ENCODE measurements around the gene CFAP206. TPM values are rescaled to one million over a fixed set of nuclear protein-coding genes. Genes with fewer than 3 reads are reported as not detected.

The CFAP206 gene
- total RNA-seq, 1 experiment from 2014 or later = 0.45 TPM

DNA sequence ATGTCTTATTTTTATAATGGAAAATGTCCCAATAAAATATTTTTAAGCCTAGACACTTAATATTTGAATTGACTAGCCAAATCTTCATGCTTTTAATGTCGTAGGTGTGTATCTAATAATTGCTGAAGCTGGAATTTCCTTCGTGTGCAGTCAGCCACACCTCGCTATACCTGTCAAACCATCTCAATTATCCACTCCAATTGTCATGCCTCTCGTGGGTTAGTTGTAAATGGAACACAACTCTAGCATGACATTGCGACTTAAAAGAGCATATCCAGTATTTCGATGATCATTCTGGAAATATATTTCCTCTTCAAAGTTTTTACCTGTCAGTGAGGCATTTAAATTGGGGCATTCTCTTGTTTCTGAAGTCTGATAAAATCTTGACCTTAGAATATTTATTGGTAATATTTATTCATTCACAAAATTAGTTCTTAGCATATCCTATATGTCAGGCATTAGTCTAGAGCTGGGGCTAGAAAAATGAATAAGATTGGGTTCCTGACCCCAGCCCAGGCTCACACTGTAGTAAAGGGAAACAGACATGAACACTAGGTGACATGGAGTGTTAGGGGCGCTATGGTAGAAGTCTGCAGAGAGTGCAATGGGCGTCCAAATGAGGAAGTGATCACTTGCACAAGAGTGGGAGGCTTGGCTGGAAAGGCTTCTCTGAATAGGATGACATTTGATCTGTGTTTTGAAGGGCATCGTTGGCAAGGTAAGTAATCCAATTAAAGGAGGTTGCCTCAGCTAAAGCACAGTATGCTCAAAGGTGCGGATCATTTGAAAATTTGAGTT is 11.0 kb upstream of the CFAP206 start:
- DNase-seq = no peak

DNA sequence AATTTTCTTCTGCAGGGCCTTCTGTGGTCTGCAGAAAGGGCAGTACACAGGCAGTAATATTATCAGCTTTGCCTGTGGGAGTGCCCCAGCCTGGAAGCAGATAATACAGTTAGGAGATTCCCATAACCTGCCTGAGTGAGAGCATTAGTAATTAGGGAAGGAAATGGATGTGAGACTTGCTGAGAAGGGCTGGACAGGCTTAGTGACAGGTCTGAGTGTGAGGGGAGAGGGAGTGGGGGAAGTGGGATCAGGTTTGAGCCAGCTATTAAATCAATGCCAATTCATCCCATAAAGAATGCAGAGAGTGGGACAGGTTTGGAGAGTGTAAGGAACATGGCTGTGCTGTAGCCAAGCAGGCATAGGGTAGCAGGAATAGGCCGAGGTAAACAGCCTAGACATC is 10.1 kb upstream of the CFAP206 start:
- Histone ChIP-seq H3K9me3 (replicated peaks) (no peaks in the 10 kb centered on the region), H3K4me3 (no peak overlapping the region), H3K27ac (no peak overlapping the region), H3K4me1 (no peaks in the 10 kb centered on the region), H3K27me3 (no peaks in the 10 kb centered on the region), H3K36me3 (no peaks in the 10 kb centered on the region)
- DNase-seq = no peak

More for the DNA sequence above, 11.0 kb upstream of the CFAP206 start:
- H3K27ac ChIP-seq = no peak overlapping the region
- H3K27me3 ChIP-seq = no peaks in the 10 kb centered on the region
- H3K4me3 ChIP-seq = no peak overlapping the region
- H3K36me3 ChIP-seq = no peaks in the 10 kb centered on the region
- H3K9me3 ChIP-seq (replicated peaks) = no peaks in the 10 kb centered on the region
- no peaks in the 10 kb centered on the region for H3K4me1 ChIP-seq

DNA sequence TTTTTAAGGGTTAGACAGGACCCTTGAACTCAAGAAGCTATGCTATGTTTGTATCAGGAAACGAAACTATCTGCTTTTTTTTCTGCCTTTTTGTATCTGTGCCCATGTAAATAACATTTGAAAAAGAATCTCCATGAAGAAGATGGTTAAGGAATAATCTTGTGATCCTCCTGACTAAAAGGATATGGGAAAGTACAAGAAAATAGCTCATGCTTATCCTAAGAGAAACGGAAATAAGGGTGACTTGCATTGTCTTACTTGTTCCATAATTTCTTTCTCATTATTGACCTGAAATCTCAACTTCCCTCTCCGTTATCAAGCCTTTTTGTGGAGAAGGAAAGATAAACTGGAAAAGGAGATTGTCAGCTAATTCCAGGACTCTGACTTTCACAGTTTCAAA is 5.9 kb upstream of the CFAP206 start:
- Histone ChIP-seq H3K4me3 (no peak overlapping the region), H3K4me1 (no peaks in the 10 kb centered on the region), H3K27me3 (no peaks in the 10 kb centered on the region), H3K9me3 (replicated peaks) (no peaks in the 10 kb centered on the region), H3K27ac (no peak overlapping the region), H3K36me3 (no peaks in the 10 kb centered on the region)
- no peak for DNase-seq

DNA sequence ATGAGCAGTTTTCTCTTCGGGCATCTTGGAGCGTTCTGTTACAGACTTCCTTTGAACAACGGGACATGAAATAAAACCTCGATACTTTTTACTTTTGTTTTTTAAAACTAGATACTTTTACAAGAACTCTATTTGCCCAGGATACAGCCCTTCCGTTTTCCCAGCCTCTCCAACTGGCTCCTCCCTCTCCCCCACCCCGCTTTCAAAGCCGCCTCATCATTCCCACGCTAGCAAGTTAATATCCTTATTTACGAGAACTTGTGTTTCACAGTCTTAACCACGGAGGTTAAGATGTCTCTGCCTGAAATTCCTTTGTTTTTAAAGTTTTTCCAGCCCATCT is 241 bp upstream of the CFAP206 start:
- H3K9me3 ChIP-seq (replicated peaks) = no peaks in the 10 kb centered on the region
- H3K27me3 ChIP-seq = no peaks in the 10 kb centered on the region
- no peaks in the 10 kb centered on the region for H3K36me3 ChIP-seq
- no peak for DNase-seq
- no peaks in the 10 kb centered on the region for H3K4me1 ChIP-seq
- H3K27ac ChIP-seq = no peak overlapping the region
- peak overlapping the region; percentile 92 for H3K4me3 ChIP-seq

DNA sequence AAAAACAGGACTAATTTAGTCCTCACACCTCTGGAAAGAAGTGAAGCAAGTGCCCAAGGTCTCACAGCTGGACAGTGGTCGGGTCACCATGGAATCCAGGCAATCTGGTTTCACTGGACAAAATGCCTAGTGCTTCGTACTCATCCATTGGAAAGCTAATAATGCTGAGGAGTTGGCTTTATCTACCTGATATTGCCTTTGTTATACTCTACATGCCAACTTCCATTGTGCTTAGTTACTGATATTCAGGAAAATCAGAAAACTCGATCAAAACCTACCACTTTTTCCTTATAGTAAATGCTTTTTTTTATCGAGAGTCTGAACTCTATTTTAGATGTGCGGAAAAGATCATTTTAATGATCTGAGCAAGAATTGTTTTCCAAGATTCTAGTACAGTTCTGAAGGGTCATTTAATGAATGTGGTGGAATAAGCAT is 966 bp downstream of the CFAP206 start:
- Histone ChIP-seq H3K4me3 (peak overlapping the region; percentile 92), H3K27ac (peak overlapping the region; percentile 33), H3K27me3 (no peaks in the 10 kb centered on the region), H3K9me3 (replicated peaks) (no peaks in the 10 kb centered on the region), H3K4me1 (no peaks in the 10 kb centered on the region), H3K36me3 (no peaks in the 10 kb centered on the region)
- DNase-seq = no peak

DNA sequence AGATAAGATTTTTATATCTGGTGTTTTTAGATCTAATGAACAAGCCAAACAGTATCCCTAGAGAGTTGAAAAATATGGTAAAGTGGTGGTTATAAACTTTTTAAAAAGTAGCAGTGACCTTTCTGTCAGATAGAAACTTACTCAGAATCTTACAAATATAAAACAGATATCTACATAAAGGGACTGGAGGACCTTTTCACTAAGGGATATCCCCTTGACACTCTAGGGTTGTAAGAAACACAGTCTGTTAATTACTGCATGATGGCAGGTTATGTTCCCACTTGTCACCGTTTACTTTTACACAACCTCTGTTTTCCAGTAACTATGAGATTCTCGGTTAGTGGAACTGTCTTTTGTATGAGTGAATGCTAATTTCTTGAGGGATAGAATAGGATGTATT is 11.5 kb downstream of the CFAP206 start:
- no peaks in the 10 kb centered on the region for H3K4me1 ChIP-seq
- no peak overlapping the region for H3K4me3 ChIP-seq
- DNase-seq = no peak
- no peak overlapping the region for H3K27ac ChIP-seq
- H3K36me3 ChIP-seq = no peaks in the 10 kb centered on the region
- no peaks in the 10 kb centered on the region for H3K9me3 ChIP-seq (replicated peaks)
- no peaks in the 10 kb centered on the region for H3K27me3 ChIP-seq

DNA sequence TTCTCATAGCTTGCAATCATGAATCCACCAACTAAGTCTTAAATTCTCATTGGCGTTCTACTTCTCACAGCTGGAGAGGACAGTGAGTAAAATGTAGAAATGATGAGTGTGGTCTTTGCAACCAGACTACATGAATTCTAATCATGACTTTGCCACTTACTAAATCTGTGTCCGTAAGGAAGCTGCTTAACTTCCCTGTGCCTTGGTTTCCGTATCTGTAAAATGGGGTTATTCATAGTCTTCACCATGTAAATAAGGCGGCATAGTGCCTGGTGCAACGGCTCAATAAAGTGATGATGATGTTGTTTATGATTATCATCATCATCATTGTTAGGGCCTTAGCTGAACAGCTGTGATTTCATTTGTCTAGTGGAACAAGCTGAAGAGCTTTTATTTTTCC is 12.6 kb downstream of the CFAP206 start:
- no peaks in the 10 kb centered on the region for H3K36me3 ChIP-seq
- H3K27me3 ChIP-seq = no peaks in the 10 kb centered on the region
- H3K9me3 ChIP-seq (replicated peaks) = no peaks in the 10 kb centered on the region
- H3K4me3 ChIP-seq = no peak overlapping the region
- H3K4me1 ChIP-seq = no peaks in the 10 kb centered on the region
- H3K27ac ChIP-seq = no peak overlapping the region
- DNase-seq = no peak

DNA sequence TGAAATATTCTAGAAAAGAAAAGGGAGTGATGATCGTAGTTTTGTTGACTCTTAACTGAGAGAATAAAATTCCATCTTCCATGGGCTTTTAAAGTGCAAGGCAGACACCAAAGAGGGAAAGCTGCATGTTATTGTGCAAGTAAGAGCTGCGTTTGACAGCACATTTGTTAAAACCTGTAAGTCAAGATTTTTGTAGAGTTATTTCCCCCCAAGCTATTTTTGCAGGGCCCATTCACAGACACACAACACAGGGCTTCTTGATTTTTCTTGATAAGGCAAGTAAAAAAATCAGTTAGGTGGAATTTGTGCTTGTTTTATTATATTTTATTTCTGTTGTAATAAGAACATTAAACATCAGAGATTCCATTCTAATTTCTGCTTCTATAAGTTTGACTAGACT is 13.8 kb downstream of the CFAP206 start:
- no peaks in the 10 kb centered on the region for H3K27me3 ChIP-seq
- no peaks in the 10 kb centered on the region for H3K36me3 ChIP-seq
- H3K4me1 ChIP-seq = no peaks in the 10 kb centered on the region
- no peak overlapping the region for H3K27ac ChIP-seq
- no peaks in the 10 kb centered on the region for H3K9me3 ChIP-seq (replicated peaks)
- DNase-seq = no peak
- no peak overlapping the region for H3K4me3 ChIP-seq

DNA sequence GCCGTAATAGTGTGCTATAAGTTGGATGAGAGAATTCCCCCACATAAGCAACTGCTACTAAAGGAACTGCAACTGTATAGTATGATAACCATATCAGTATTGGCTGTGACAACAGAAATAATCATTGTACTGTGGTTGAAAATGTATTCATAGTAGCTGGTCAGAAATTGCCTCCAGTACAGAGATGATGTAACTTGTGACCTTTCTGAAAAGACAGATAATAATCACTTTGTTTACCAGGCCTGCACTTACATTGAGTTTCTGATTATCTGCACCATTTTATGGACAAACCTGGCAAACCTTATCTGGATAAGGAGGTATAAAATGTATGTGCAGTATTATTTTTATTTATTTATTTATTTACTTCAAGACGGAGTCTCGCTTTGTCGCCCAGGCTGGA is 19.0 kb downstream of the CFAP206 start:
- Histone ChIP-seq H3K4me3 (no peak overlapping the region), H3K9me3 (replicated peaks) (no peaks in the 10 kb centered on the region), H3K27ac (no peak overlapping the region), H3K4me1 (no peaks in the 10 kb centered on the region), H3K27me3 (no peaks in the 10 kb centered on the region), H3K36me3 (no peaks in the 10 kb centered on the region)
- no peak for DNase-seq

DNA sequence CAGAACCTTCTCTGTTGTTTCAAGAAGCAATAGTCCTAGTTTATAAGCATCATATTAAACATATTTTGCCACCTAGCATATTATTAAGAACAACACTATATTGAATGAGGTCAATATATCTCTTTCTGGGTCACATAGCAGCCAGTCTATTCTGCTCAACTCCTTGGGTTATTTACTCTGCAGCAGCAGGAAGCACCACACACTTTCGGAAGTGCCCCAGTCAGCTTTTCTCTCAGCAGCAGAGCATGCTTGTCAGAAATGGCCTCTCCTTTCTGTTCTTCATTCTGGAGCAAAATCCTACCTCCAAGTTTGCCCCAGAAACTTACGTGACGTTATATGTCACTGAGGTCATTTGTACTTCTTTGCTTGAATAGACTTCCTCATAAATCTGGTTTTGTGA is 22.7 kb downstream of the CFAP206 start:
- no peak for DNase-seq
- Histone ChIP-seq H3K27me3 (0 out of 2 replicates have a peak, but pooled peaks cover 4% of the 10 kb centered on the region), H3K4me3 (no peak overlapping the region), H3K36me3 (no peaks in the 10 kb centered on the region), H3K9me3 (replicated peaks) (no peaks in the 10 kb centered on the region), H3K27ac (no peak overlapping the region), H3K4me1 (no peaks in the 10 kb centered on the region)

DNA sequence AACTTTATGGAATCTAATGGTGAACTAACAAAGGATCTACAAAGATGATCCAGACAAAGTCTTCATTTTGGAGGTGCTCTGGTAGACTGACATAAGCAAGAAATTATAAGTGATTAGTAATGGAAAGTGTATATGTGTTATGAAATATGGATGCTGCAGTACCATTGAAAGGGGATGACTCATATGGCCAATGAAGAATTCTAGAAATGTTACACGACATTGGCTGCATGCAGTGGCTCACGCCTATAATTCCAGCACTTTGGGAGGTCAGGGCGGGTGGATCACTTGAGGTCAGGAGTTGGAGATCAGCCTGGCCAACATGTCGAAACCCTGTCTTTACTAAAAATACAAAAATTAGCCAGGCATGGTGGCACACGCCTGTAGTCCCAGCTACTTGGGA is 23.5 kb downstream of the CFAP206 start:
- H3K27me3 ChIP-seq = 0 out of 2 replicates have a peak, but pooled peaks cover 4% of the 10 kb centered on the region
- no peaks in the 10 kb centered on the region for H3K36me3 ChIP-seq
- no peak overlapping the region for H3K4me3 ChIP-seq
- no peak for DNase-seq
- H3K4me1 ChIP-seq = no peaks in the 10 kb centered on the region
- no peaks in the 10 kb centered on the region for H3K9me3 ChIP-seq (replicated peaks)
- H3K27ac ChIP-seq = no peak overlapping the region

DNA sequence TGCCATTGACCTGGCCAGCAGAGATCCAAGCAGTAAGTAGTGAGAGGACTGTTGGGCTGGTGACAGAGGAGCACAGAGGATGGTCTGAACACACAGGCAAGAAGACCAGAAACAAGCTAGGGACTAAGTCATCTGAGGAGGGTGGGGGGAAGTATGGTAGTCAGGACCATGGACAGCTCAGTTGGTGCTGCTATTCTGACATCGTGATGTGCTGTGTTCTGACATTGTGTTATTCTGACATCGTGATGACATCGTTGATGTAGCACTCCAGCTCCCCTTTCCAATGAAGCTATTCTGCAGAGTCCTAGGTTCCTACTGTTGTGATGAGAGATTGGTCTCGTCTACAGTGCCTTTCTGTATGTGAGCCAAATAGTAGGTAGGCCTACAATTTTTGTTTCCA is 28.7 kb downstream of the CFAP206 start:
- H3K36me3 ChIP-seq = no peaks in the 10 kb centered on the region
- no peaks in the 10 kb centered on the region; the same call in 1 of the 2 replicates for H3K9me3 ChIP-seq (replicated peaks)
- DNase-seq = peak; percentile 72 to 88

DNA sequence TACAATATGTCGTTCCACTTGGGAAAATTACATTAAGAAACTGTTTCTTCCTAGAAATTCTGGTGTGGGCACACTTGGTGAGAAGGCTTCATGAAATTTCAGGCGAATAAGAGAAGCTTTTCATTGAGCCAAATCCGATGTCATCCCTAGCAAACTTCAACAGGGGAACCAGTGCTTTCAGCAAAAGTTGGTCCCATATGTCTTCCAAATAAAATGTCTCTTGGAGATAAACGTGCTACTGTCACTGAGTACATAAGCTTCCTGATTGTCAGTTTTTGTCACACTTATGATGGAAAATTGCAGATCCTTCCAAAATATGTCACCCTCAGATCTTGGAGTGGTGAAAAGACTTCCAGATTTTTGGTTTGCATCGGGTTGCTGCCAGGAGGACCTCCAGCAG is 33.9 kb downstream of the CFAP206 start:
- Histone ChIP-seq H3K36me3 (no peaks in the 10 kb centered on the region), H3K4me3 (no peak overlapping the region), H3K4me1 (peaks cover 6% of the 10 kb centered on the region), H3K9me3 (replicated peaks) (no peaks in the 10 kb centered on the region; the same call in 1 of the 2 replicates), H3K27me3 (no peaks in the 10 kb centered on the region), H3K27ac (no peak overlapping the region)
- DNase-seq = no peak

More for the DNA sequence above, 28.7 kb downstream of the CFAP206 start:
- Histone ChIP-seq H3K27ac (no peak overlapping the region), H3K4me1 (no peaks in the 10 kb centered on the region), H3K27me3 (0 out of 2 replicates have a peak, but pooled peaks cover 4% of the 10 kb centered on the region), H3K4me3 (no peak overlapping the region)

DNA sequence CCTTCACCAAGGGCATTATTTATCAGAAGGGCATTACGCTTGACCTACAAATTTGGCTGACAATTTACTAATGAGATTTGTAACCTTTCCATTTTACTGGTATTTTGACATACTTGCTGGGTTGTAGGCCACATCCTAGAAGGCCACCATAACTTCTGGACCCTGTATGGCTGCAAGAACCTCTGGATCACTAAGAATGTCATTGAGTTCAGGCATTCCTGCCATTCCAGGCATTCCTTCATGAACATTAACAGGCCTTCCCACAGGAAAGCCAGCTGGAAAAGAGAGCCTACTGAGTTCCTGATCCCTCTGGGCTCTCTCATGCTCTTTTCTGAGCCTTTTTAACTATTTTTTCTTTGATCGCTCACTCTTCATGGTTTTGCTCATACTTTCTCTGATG is 36.6 kb downstream of the CFAP206 start:
- H3K27me3 ChIP-seq = no peaks in the 10 kb centered on the region
- H3K9me3 ChIP-seq (replicated peaks) = no peaks in the 10 kb centered on the region; the same call in 1 of the 2 replicates
- peaks cover 6% of the 10 kb centered on the region for H3K4me1 ChIP-seq
- H3K27ac ChIP-seq = peak overlapping the region; percentile 9; the same call in 1 of the 2 replicates
- no peak overlapping the region for H3K4me3 ChIP-seq
- DNase-seq = peak in 1 of 2 experiments; percentile 16
- H3K36me3 ChIP-seq = no peaks in the 10 kb centered on the region

DNA sequence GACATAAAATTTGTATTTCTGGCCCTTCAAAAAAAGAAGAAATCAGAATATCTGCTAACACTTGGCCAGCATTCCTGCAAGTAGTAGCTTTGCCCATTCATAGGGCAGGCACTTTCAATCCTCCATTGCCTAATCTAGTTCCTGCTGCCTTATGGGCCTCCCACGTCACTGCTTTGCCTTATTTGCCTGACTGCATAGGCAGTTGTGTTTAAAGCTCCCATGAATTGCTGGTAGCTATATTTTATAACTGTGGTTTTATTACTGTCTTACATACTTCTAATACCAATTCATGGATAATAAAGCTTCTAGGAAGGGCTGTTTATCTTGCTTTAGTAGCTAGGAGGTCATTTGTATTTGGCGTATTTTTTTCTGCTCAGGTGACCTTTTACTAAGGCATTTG is 57.3 kb downstream of the CFAP206 start:
- DNase-seq = no peak
- Histone ChIP-seq H3K36me3 (no peaks in the 10 kb centered on the region), H3K4me3 (no peak overlapping the region), H3K4me1 (no peaks in the 10 kb centered on the region), H3K9me3 (replicated peaks) (no peaks in the 10 kb centered on the region), H3K27ac (no peak overlapping the region), H3K27me3 (no peaks in the 10 kb centered on the region)

Data from SJCRH30 (cell line).